Right ventricle myocardium inferior (tissue), 1 donor: ENCODE data around the gene PROSER2. TPM values are rescaled to one million over a fixed set of nuclear protein-coding genes. Genes with fewer than 3 reads are reported as not detected.

Source experiments
- ATAC-seq: fragments of 200-7000 bp; cut with Tn5 transposase; one replicate; pipeline ENCODE4 v1.9.1; 2020; ENCODE audit warnings: mild to moderate bottlenecking, moderate library complexity
- DNase-seq: peaks from one replicate; pipeline ENCODE4 v3.0.0; 2021; ENCODE audit errors: missing footprints
- intact Hi-C: fragments of 100-400 bp; cut with DNase I; formaldehyde crosslinking; loops from one replicate; pipeline ENCODE4 v1.11.0; 2022
- long read RNA-seq: library from polyadenylated mRNA; unstranded; transcript quantifications from one replicate; pipeline ENCODE4 v2.0.0, GENCODE V29; 2021
- total RNA-seq: library from RNA; stranded (reverse); fragmentation: NEBNext Ultra II Directional; extraction: Animal tissue kit (Norgen Biotek cat#: 25700); gene quantifications from one replicate; pipeline ENCODE4 v1.2.1, GENCODE V29; 2021
- donor health status: DM: no; HTN: yes; CAD: no; lungs with severe emphysema.

The PROSER2 gene
- total RNA-seq, result 1.2 TPM
- long read RNA-seq, partial matches to known transcripts, result 0 of 1 reads
- long read RNA-seq, other reads (novel, unspliced or antisense), result 0 of 1 reads

- DNase-seq, result peak; percentile 86
- intact Hi-C loops, result no loop called here
- peak; percentile 96 for ATAC-seq
These were observed at the start of gene PROSER2 for GRCh38 chr10:11823122-11823988. Gene PROSER2 (plus strand): TSS chr10:11823356. CDS start chr10:11852078, 28,722 bp downstream.

- no peak for ATAC-seq
- DNase-seq, result no peak
- intact Hi-C loops, result no loop called here
These were observed 49.3 kb upstream of the PROSER2 start for GRCh38 chr10:11773761-11774441.

- ATAC-seq (no peak), DNase-seq (no peak)
These were observed 47.7 kb upstream of the PROSER2 start for GRCh38 chr10:11775412-11775811.

GRCh38 chr10:11776080-11776479 is 47.1 kb upstream of the PROSER2 start:
- intact Hi-C loops, result no loop called here
- DNase-seq, result no peak
- ATAC-seq, result no peak

More at GRCh38 chr10:11775412-11775811, 47.7 kb upstream of the PROSER2 start:
- intact Hi-C loops, result no loop called here

GRCh38 chr10:11781114-11781513 is 42.0 kb upstream of the PROSER2 start:
- ATAC-seq (peak; percentile 20), DNase-seq (no peak)
- intact Hi-C loops, result no loop called here

- DNase-seq, result no peak
- intact Hi-C loops, result loop anchor here (2.0 kb wide), 1 partner anchor 204 kb away; no protein-coding TSS in a partner anchor
These were observed 40.2 kb upstream of the PROSER2 start for GRCh38 chr10:11782793-11783557.

GRCh38 chr10:11783558-11783865 is 39.6 kb upstream of the PROSER2 start:
- no peak for ATAC-seq

More at GRCh38 chr10:11782793-11783557, 40.2 kb upstream of the PROSER2 start:
- ATAC-seq, result no peak

GRCh38 chr10:11787374-11787773 is 35.8 kb upstream of the PROSER2 start:
- intact Hi-C loops, result no loop called here
- DNase-seq (no peak), ATAC-seq (no peak)

More at GRCh38 chr10:11783558-11783865, 39.6 kb upstream of the PROSER2 start:
- intact Hi-C loops, result loop anchor here (2.0 kb wide), 1 partner anchor 203 kb away; no protein-coding TSS in a partner anchor
- no peak for DNase-seq

- intact Hi-C loops, result no loop called here
- DNase-seq (no peak), ATAC-seq (no peak)
These were observed 35.3 kb upstream of the PROSER2 start for GRCh38 chr10:11787846-11788245.

GRCh38 chr10:11789306-11789705 is 33.9 kb upstream of the PROSER2 start:
- DNase-seq (no peak), ATAC-seq (no peak)
- intact Hi-C loops, result no loop called here

- intact Hi-C loops, result no loop called here
- DNase-seq (no peak), ATAC-seq (no peak)
These were observed 33.2 kb upstream of the PROSER2 start for GRCh38 chr10:11789956-11790355.

GRCh38 chr10:11793762-11794479 is 29.2 kb upstream of the PROSER2 start:
- DNase-seq, result no peak
- no peak for ATAC-seq
- intact Hi-C loops, result no loop called here

GRCh38 chr10:11794566-11794965 is 28.6 kb upstream of the PROSER2 start:
- DNase-seq, result no peak
- ATAC-seq, result no peak
- intact Hi-C loops, result no loop called here

GRCh38 chr10:11795101-11795920 is 27.8 kb upstream of the PROSER2 start:
- DNase-seq, result no peak

GRCh38 chr10:11796474-11796873 is 26.7 kb upstream of the PROSER2 start:
- ATAC-seq (no peak), DNase-seq (no peak)
- intact Hi-C loops, result no loop called here

More at GRCh38 chr10:11795101-11795920, 27.8 kb upstream of the PROSER2 start:
- no peak for ATAC-seq
- intact Hi-C loops, result no loop called here

- ATAC-seq (no peak), DNase-seq (no peak)
- intact Hi-C loops, result no loop called here
These were observed 25.9 kb upstream of the PROSER2 start for GRCh38 chr10:11797281-11797680.

GRCh38 chr10:11797847-11798633 is 25.1 kb upstream of the PROSER2 start:
- DNase-seq (no peak), ATAC-seq (no peak)
- intact Hi-C loops, result no loop called here
